Cardiac fibroblast (primary cell): ENCODE data around the gene SP3.
A peak's percentile ranks its signal among the peaks of the same experiment; 100 is the strongest.
"Not testable (repeated sequence)": the region's sequence is repeated elsewhere in the genome, so short reads cannot be mapped to it uniquely, and the experiment has no call there.

Experiments
- DNase-seq, 2 donors: peaks; one replicate each; pipeline versions ENCODE4 v3.0.0 to v3.0.0-alpha.2; 2010; ENCODE audit warnings: low read depth in 2 of 2
- H3K4me3 ChIP-seq, 2 donors: replicated peaks in 1 of 2; 1 replicate in 1 of 2; 2 replicates in 1 of 2; pipeline ENCODE4 v1.5.1; 2011; ENCODE audit warnings: low read depth in 2 of 2, low read length in 2 of 2, mild to moderate bottlenecking in 2 of 2, moderate library complexity in 1 of 2
- TF ChIP-seq, protein P1 (sequence below): IDR thresholded peaks from one replicate; pipeline ENCODE4 v1.5.1; 2011; ENCODE audit warnings: low read depth, mild to moderate bottlenecking, low read length, inconsistent platforms

The SP3 gene

GRCh38 chr2:173891315-173892037 is 73.7 kb downstream of the SP3 start:
- DNase-seq: no peak
- H3K4me3 ChIP-seq: no peak overlapping the region
- TF ChIP-seq, protein P1, sequence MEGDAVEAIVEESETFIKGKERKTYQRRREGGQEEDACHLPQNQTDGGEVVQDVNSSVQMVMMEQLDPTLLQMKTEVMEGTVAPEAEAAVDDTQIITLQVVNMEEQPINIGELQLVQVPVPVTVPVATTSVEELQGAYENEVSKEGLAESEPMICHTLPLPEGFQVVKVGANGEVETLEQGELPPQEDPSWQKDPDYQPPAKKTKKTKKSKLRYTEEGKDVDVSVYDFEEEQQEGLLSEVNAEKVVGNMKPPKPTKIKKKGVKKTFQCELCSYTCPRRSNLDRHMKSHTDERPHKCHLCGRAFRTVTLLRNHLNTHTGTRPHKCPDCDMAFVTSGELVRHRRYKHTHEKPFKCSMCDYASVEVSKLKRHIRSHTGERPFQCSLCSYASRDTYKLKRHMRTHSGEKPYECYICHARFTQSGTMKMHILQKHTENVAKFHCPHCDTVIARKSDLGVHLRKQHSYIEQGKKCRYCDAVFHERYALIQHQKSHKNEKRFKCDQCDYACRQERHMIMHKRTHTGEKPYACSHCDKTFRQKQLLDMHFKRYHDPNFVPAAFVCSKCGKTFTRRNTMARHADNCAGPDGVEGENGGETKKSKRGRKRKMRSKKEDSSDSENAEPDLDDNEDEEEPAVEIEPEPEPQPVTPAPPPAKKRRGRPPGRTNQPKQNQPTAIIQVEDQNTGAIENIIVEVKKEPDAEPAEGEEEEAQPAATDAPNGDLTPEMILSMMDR: no peak

DNA sequence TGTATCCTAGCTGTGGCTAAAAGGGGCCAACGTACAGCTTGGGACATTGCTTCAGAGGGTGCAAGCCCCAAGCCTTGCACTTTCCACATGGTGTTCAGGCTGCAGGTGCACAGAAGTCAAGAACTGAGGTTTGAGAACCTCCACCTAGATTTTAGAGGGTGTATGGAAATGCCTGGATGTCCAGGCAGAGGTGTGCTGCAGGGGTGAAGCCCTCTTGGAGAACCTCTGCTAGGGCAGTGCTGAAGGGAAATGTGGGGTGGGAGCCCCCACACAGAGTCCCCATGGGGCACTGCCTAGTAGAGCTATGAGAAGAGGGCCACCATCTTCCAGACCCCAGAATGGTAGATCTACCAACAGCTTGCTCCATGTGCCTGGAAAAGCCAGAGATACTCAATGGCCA is 75.7 kb downstream of the SP3 start:
- not testable (repeated sequence) for DNase-seq

GRCh38 chr2:173886613-173887012 is 78.6 kb downstream of the SP3 start:
- no peak overlapping the region for H3K4me3 ChIP-seq
- TF ChIP-seq, protein P1: no peak
- no peak for DNase-seq

More for the DNA sequence above, 75.7 kb downstream of the SP3 start:
- H3K4me3 ChIP-seq: not testable (repeated sequence)

DNA sequence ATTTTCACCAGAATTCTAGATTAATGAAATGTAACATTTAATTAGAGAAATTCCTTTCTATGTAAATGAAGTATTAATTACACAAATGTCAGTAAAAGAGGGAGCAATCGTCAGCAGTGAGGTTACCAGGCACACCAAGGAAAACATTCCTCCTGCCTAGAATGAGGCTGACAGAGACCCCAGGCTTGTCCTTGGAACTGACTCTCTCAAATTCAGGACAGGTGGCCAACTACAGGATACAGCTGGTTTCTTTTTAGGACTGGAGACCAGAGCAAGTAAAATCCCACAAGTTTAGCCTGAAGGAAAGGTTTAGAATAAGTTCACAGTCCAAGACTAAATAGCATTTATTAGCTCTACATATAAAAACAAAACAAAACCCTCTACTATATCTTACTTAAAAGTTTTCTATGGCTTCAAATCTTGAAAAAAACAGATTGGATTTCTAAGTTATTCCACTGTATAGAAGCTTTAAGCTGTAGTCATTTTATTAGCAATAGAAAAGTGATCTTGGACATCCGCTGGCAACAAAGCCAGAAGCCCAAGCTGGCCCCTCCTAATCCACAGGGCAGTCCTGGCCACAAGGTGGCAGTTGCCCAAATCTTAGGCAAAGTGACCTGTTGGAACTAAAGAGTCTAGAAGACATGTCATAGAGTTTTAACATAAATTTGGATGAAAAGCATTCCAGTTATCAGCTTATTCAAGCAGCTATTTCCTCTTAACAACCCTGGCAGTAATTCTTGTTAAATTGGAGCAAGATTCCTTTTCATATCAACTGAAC is 81.0 kb downstream of the SP3 start:
- TF ChIP-seq, protein P1: peak; percentile 72
- H3K4me3 ChIP-seq: no peak overlapping the region
- DNase-seq: peak; percentile 66 to 75

- TF ChIP-seq, protein P1: no peak
- peak in 1 of 2 donors; percentile 37 for DNase-seq
- H3K4me3 ChIP-seq: no peak overlapping the region
These were observed 83.3 kb downstream of the SP3 start for GRCh38 chr2:173881886-173882285.

DNA sequence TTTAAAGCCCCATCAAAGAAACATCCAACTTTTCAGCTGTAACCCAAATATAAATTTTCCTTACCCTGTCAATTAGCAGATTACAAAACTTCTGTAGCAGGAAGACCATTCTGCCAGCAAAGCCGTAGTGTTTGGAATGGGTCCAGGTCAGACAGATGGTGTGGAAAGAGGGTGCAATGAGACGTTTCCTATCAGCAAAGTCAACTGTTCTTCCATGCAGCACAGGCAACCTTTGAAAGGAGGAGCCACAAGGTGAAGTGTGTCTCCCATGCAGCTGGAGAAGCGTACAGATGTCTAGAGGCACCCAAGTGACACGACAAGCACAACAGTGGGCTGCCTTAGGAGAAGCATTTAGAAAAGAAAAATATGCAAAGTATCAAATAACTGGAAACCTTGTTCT is 83.7 kb downstream of the SP3 start:
- TF ChIP-seq, protein P1: no peak
- peak; percentile 33 to 80 for DNase-seq
- no peak overlapping the region for H3K4me3 ChIP-seq

- no peak overlapping the region for H3K4me3 ChIP-seq
- DNase-seq: no peak
- TF ChIP-seq, protein P1: no peak
These were observed 84.6 kb downstream of the SP3 start for GRCh38 chr2:173880561-173880960.
